Pancreas (tissue), 10 donors: ENCODE data around the gene MYZAP. TPM values are rescaled to one million over a fixed set of nuclear protein-coding genes. Genes with fewer than 3 reads are reported as not detected.

Experiments
- ATAC-seq, 4 donors: fragments of 200-7000 bp; cut with Tn5 transposase; one replicate each; pipeline versions ENCODE4 v1.8.0 to v1.9.1; 2020; ENCODE audit warnings: mild to moderate bottlenecking in 4 of 4, moderate library complexity in 4 of 4
- DNase-seq, 6 donors: peaks; one replicate each; pipeline ENCODE4 v3.0.0-alpha.2; 2020
- FAIRE-seq: peaks from 2 replicates; lab custom pipeline; 2012; peaks lifted over from hg19 to GRCh38; lab: Jason Lieb, UNC
- H3K27ac ChIP-seq, 4 donors: fragments of 200-600 bp; sonication (generic); 1 replicate in 3 of 4; 2 replicates in 1 of 4; pipeline versions ENCODE4 v1.5.0 to v1.8.0; 2020
- H3K27me3 ChIP-seq, 4 donors: fragments of 200-600 bp; one replicate each; pipeline ENCODE4 v1.8.0; 2021
- H3K36me3 ChIP-seq, 3 donors: fragments of 200-600 bp; sonication (generic) in 1 of 3; one replicate each; pipeline versions ENCODE4 v1.5.0 to v1.8.0; 2020 to 2021
- H3K4me1 ChIP-seq, 3 donors: fragments of 200-600 bp; one replicate each; pipeline ENCODE4 v1.8.0; 2021
- H3K4me3 ChIP-seq, 4 donors: fragments of 200-600 bp; sonication (generic) in 2 of 4; one replicate each; pipeline versions ENCODE4 v1.5.0 to v1.8.0; 2020 to 2021
- H3K9me3 ChIP-seq, 4 donors: fragments of 200-600 bp; one replicate each; pipeline ENCODE4 v1.8.0; 2021
- CTCF ChIP-seq, 4 donors: fragments of 200-600 bp; sonication (generic) in 3 of 4; IDR thresholded peaks; one replicate each; pipeline versions ENCODE4 v1.5.0 to v1.8.0; 2021; ENCODE audit warnings: antibody characterized with exemption in 4 of 4
- WGBS, 2 donors: extraction: QIAGEN DNeasy Blood & Tissue Kit; methylation state at CpG; one replicate each; pipeline ENCODE4 v1.1.7; 2013; 5-methylcytosine and 5-hydroxymethylcytosine counted together
- intact Hi-C, 3 donors: fragments of 100-400 bp; cut with DNase I; formaldehyde crosslinking; loops; one replicate each; pipeline versions ENCODE4 v1.11.1 to v1.14.2; 2022
- polyA plus RNA-seq, 2 donors: library from polyadenylated mRNA; stranded (reverse); fragments of 200-250 nt; gene quantifications; one replicate each; pipeline ENCODE4 v1.2.3, GENCODE V29; 2013
- total RNA-seq, 6 donors: library from RNA; stranded (reverse); fragmentation: NEBNext Ultra II Directional in 4 of 6; extraction: Animal tissue kit (Norgen Biotek cat#: 25700) in 4 of 6; gene quantifications; one replicate each; pipeline versions ENCODE4 v1.2.1 to v1.2.4, GENCODE V29; 2021 to 2023
- donor health status: healthy with polysubstance abuse.
- donor health status: DM: no; HTN: no; CAD: no; lungs with moderate emphysema.
- donor health status: DM: no; HTN: no; CAD: no.
- donor health status: control.
- donor health status: control.
- donor health status: Bipolar disorder and iron deficiency.
- donor health status: DM: yes; HTN: yes; CAD: no.
- donor health status: DM: no; HTN: no; CAD: no.
- donor health status: DM: no; HTN: no; CAD: no.
- donor health status: DM: yes; HTN: yes; CAD: no.

The MYZAP gene
- total and polyA plus RNA-seq, 8 donors: 5.4 to 13.4 (median 9.4) TPM

DNA sequence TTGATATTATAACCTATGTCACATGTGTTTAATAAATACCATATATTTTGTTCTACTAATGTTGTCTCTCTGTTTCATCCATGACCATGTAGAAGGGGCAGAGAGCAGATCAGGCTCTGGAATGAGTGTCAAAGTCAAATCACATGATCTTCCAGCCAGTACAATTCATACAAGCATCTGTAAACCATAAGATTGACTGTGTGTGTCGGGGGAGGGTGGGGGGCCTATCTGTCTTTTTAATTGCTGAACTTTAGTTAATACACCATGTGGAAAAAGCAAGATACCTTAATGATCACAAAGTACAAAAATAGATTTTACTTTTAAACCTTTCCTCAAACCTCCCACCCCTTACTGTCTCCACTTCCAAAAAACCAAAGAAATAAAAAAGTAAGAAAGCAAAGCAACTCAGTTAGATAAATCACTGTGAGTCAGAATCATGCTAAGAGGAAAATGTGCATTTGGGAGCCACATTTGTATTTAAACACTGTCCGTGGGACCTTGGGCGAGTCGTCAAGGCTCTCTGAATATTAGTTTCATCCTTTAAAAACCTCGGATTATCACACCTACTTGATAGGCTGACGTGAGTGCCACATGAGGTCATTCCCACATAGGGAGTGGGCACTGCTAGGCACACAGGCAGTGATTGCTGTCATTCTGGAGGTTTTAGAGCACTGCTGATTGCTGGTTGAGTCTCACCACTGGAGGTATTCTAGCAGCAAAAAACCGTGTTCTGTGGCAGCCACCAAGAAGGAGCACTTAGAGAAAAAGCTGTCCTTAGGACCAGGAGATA lies 93.8 kb downstream of the MYZAP start:
- intact Hi-C loops: no loop called here
- DNase-seq (no peak), ATAC-seq (peak; percentile 55 to 70 (median 65)), FAIRE-seq (no peak)
- H3K27me3 ChIP-seq: no peaks in the 10 kb centered on the region
- H3K4me1 ChIP-seq: peaks cover 0 to 16% (median 5%) of the 10 kb centered on the region in 3 donors
- WGBS, 2 donors: 42 to 44% methylated on average over 7 of the region's 7 CpGs
- no peaks in the 10 kb centered on the region for H3K9me3 ChIP-seq
- H3K27ac ChIP-seq: peak overlapping the region in 2 of 4 donors; percentile 28 to 63
- H3K4me3 ChIP-seq: no peak overlapping the region
- H3K36me3 ChIP-seq: no peaks in the 10 kb centered on the region
- TF ChIP-seq CTCF (IDR thresholded peaks at IDR 0.05): no peak

DNA sequence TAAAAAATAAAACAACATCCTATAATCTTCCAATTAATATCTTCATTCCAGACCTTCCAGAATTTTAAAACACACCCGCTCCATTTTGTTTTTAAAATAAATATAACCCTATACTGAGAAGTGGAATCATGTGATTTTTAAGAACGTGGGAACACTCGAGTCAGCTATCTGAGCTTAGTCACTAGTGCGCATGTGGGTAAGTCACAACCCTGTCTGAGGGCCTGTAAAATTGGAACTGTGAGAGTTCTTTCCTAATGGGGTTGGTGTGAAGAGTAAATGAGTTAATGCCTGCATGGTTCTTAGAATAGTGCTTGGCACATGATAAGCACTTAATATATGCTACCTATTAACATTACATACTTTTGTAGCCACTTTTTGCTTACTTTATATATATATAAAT lies 95.0 kb downstream of the MYZAP start:
- H3K4me3 ChIP-seq: no peak overlapping the region
- FAIRE-seq: no peak
- intact Hi-C loops: no loop called here
- H3K4me1 ChIP-seq: peaks cover 5 to 23% (median 6%) of the 10 kb centered on the region in 3 donors
- no peak overlapping the region for H3K27ac ChIP-seq
- TF ChIP-seq CTCF (IDR thresholded peaks at IDR 0.05): no peak
- WGBS, 2 donors: 74 to 75% methylated on average over 4 of the region's 4 CpGs
- no peaks in the 10 kb centered on the region for H3K36me3 ChIP-seq
- no peaks in the 10 kb centered on the region for H3K27me3 ChIP-seq
- H3K9me3 ChIP-seq: no peaks in the 10 kb centered on the region
- DNase-seq: no peak
- ATAC-seq: peak in 2 of 4 donors; percentile 13 to 28

- TF ChIP-seq CTCF (IDR thresholded peaks at IDR 0.05): no peak
- ATAC-seq (peak; percentile 12 to 34 (median 20)), DNase-seq (peak in 1 of 6 donors; percentile 40), FAIRE-seq (no peak)
- H3K27me3 ChIP-seq: no peaks in the 10 kb centered on the region
- no peak overlapping the region for H3K4me3 ChIP-seq
- H3K36me3 ChIP-seq: no peaks in the 10 kb centered on the region
- intact Hi-C loops: no loop called here
- H3K4me1 ChIP-seq: peaks cover 10 to 40% (median 15%) of the 10 kb centered on the region in 3 donors
- WGBS, 2 donors: 83 to 87% methylated on average over 6 of the region's 6 CpGs
- peak overlapping the region in 2 of 4 donors; percentile 54 to 60 for H3K27ac ChIP-seq
- H3K9me3 ChIP-seq: no peaks in the 10 kb centered on the region
Observed at GRCh38 chr15:57690341-57690966, 98.8 kb downstream of the MYZAP start.

DNA sequence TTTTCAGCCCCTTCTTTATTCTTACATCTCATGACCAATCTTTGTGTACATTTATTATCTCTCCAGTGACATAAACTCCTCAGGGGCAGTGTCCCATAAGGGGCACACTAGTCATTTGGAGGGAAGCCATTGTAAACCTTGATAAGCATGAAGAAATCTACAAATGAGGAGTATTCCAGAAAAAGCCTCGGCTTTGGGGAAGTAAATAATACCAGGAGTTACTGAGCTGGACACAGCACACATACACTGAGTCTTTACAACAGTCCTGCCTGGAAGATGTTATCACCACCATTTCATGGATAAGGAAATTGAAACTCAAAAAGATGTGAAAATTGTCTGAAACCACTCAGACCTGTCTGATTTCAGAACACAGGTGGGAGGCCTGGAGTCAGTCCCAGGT lies 99.4 kb downstream of the MYZAP start:
- no peak for TF ChIP-seq CTCF (IDR thresholded peaks at IDR 0.05)

More for the DNA sequence above, 99.4 kb downstream of the MYZAP start:
- Histone ChIP-seq H3K4me3 (no peak overlapping the region), H3K4me1 (peaks cover 10 to 33% (median 15%) of the 10 kb centered on the region in 3 donors), H3K27ac (peak overlapping the region in 3 of 4 donors; percentile 26 to 60 (median 54)), H3K27me3 (no peaks in the 10 kb centered on the region), H3K36me3 (no peaks in the 10 kb centered on the region), H3K9me3 (no peaks in the 10 kb centered on the region)
- FAIRE-seq: no peak
- peak; percentile 44 to 87 (median 75) for ATAC-seq
- 10 to 16% methylated on average over 1 of the region's 1 CpG for WGBS, 2 donors
- no peak for DNase-seq
- intact Hi-C loops: no loop called here
